SU-DHL-6 (cell line): ENCODE data around the gene RASGRP1.

ENCODE experiments used
- H2AFZ ChIP-seq: fragments of 200-600 bp; sonication (generic); 2 replicates; pipeline ENCODE4 v1.6.1; 2014; ENCODE audit warnings: low read depth, mild to moderate bottlenecking, moderate library complexity, mixed read lengths, antibody characterized with exemption, low read length; ENCODE audit not compliant: severe bottlenecking
- H3F3A ChIP-seq: fragments of 200-600 bp; shearing (Covaris generic); 2 replicates; pipeline ENCODE4 v1.6.0; 2016; ENCODE audit warnings: antibody characterized with exemption, mild to moderate bottlenecking; ENCODE audit not compliant: insufficient read depth
- H3K27ac ChIP-seq: fragments of 200-600 bp; sonication (generic); 2 replicates; pipeline ENCODE4 v1.5.1; 2016; ENCODE audit warnings: low read depth, mild to moderate bottlenecking, low read length, moderate library complexity, mixed read lengths
- H3K27me3 ChIP-seq: fragments of 200-600 bp; sonication (generic), shearing (Covaris generic); 2 replicates; pipeline ENCODE4 v1.6.0; 2014; ENCODE audit warnings: mild to moderate bottlenecking, low read length
- H3K36me3 ChIP-seq: fragments of 200-600 bp; sonication (generic); 2 replicates; pipeline ENCODE4 v1.6.1; 2014; ENCODE audit warnings: mild to moderate bottlenecking, low read length, mixed read lengths
- H3K4me2 ChIP-seq: fragments of 300-600, 200-600 bp; shearing (Covaris generic), sonication (generic); 2 replicates; pipeline ENCODE4 v1.6.0; 2014; ENCODE audit warnings: low read length, low read depth, mild to moderate bottlenecking; ENCODE audit not compliant: poor library complexity, severe bottlenecking
- H3K4me3 ChIP-seq: fragments of 200-600 bp; sonication (generic); 2 replicates; pipeline ENCODE4 v1.5.1; 2014; ENCODE audit warnings: antibody characterized with exemption, low read length, mild to moderate bottlenecking, mixed read lengths; ENCODE audit not compliant: insufficient read depth, poor library complexity, severe bottlenecking
- H3K79me2 ChIP-seq: fragments of 200-600 bp; sonication (generic); 2 replicates; pipeline ENCODE4 v1.6.1; 2014; ENCODE audit warnings: mild to moderate bottlenecking, low read length, moderate library complexity; ENCODE audit not compliant: insufficient read depth
- H3K9ac ChIP-seq: fragments of 200-600 bp; sonication (generic); 2 replicates; pipeline ENCODE4 v1.7.0; 2014; ENCODE audit warnings: mild to moderate bottlenecking, low read length
- H3K9me2 ChIP-seq: fragments of 200-600 bp; sonication (generic); replicated peaks from 2 replicates; pipeline ENCODE4 v1.6.1; 2014; ENCODE audit warnings: low read length; ENCODE audit not compliant: insufficient read depth
- H3K9me3 ChIP-seq: fragments of 200-600 bp; sonication (generic); 2 replicates; pipeline ENCODE4 v1.6.1; 2014; ENCODE audit warnings: low read length, mixed read lengths; ENCODE audit not compliant: insufficient read depth
- H4K20me1 ChIP-seq: fragments of 200-600 bp; sonication (generic); 2 replicates; pipeline ENCODE4 v1.6.1; 2014; ENCODE audit warnings: low read depth, mild to moderate bottlenecking, antibody characterized with exemption, low read length, moderate library complexity, mixed read lengths
- CTCF ChIP-seq: fragments of 200-600 bp; sonication (generic); IDR thresholded peaks from one replicate; pipeline ENCODE4 v1.5.1; 2017; ENCODE audit warnings: antibody characterized with exemption, mild to moderate bottlenecking, low read length, moderate library complexity; ENCODE audit not compliant: insufficient read depth, poor library complexity, severe bottlenecking
- EZH2phosphoT487 ChIP-seq: fragments of 200-600 bp; sonication (generic), shearing (Covaris generic); conservative IDR thresholded peaks from 2 replicates; pipeline ENCODE4 v1.6.1; 2018; ENCODE audit warnings: mild to moderate bottlenecking, antibody characterized with exemption, low read length, moderate library complexity, mixed read lengths

The RASGRP1 gene

GRCh38 chr15:38482572-38482971, 82.0 kb downstream of the RASGRP1 start:
- Histone ChIP-seq H3K27me3 (no peaks in the 10 kb centered on the region), H3K9me3 (no peaks in the 10 kb centered on the region), H2AFZ (no peak overlapping the region), H3K4me3 (no peak overlapping the region), H3K9me2 (no peaks in the 10 kb centered on the region), H3K36me3 (peaks cover 14% of the 10 kb centered on the region; the same call in 1 of the 2 replicates), H3K79me2 (no peaks in the 10 kb centered on the region), H3K9ac (no peak overlapping the region), H3K4me2 (no peak overlapping the region), H3K27ac (no peak overlapping the region), H4K20me1 (no peaks in the 10 kb centered on the region), H3F3A (no peaks in the 10 kb centered on the region)
- TF ChIP-seq EZH2phosphoT487: no peak
- no peak for TF ChIP-seq CTCF

- Histone ChIP-seq H3K27me3 (no peaks in the 10 kb centered on the region), H3K36me3 (peaks cover 14% of the 10 kb centered on the region; the same call in 1 of the 2 replicates), H2AFZ (no peak overlapping the region), H3K9me3 (no peaks in the 10 kb centered on the region), H3K4me2 (no peak overlapping the region), H3K9me2 (no peaks in the 10 kb centered on the region), H3K79me2 (no peaks in the 10 kb centered on the region), H4K20me1 (no peaks in the 10 kb centered on the region), H3F3A (no peaks in the 10 kb centered on the region), H3K9ac (no peak overlapping the region), H3K4me3 (no peak overlapping the region), H3K27ac (no peak overlapping the region)
- TF ChIP-seq CTCF (no peak), EZH2phosphoT487 (no peak)
Measured at GRCh38 chr15:38481761-38482160, 82.9 kb downstream of the RASGRP1 start.

GRCh38 chr15:38481113-38481512, 83.5 kb downstream of the RASGRP1 start:
- Histone ChIP-seq H3F3A (no peaks in the 10 kb centered on the region), H3K9me3 (no peaks in the 10 kb centered on the region), H4K20me1 (no peaks in the 10 kb centered on the region), H3K9ac (no peak overlapping the region), H3K4me2 (no peak overlapping the region), H2AFZ (no peak overlapping the region), H3K27ac (no peak overlapping the region), H3K36me3 (peaks cover 10% of the 10 kb centered on the region; the same call in 1 of the 2 replicates), H3K9me2 (no peaks in the 10 kb centered on the region), H3K4me3 (no peak overlapping the region), H3K27me3 (no peaks in the 10 kb centered on the region), H3K79me2 (no peaks in the 10 kb centered on the region)
- TF ChIP-seq CTCF (no peak), EZH2phosphoT487 (no peak)
